Neural cell (in vitro differentiated cells): ENCODE measurements around the gene ASCC1.

Experiments used
- CTCF ChIP-seq: fragments of 450-650 bp; IDR thresholded peaks from 2 replicates; pipeline ENCODE4 v1.5.1; 2014; ENCODE audit warnings: antibody characterized with exemption, mild to moderate bottlenecking, moderate library complexity; ENCODE audit not compliant: poor library complexity, severe bottlenecking
- EP300 ChIP-seq: fragments of 450-650 bp; conservative IDR thresholded peaks from 2 replicates; pipeline ENCODE4 v1.6.1; 2014; ENCODE audit warnings: antibody characterized with exemption, mild to moderate bottlenecking, moderate library complexity; ENCODE audit not compliant: poor library complexity, severe bottlenecking
- EZH2 ChIP-seq: fragments of 200-600, 300-800 bp; shearing (Covaris generic), sonication (generic); IDR thresholded peaks from 2 replicates; pipeline ENCODE4 v1.6.1; 2014; ENCODE audit warnings: antibody characterized with exemption, low read length, borderline replicate concordance, mild to moderate bottlenecking; ENCODE audit not compliant: insufficient read depth, poor library complexity, severe bottlenecking
- SMC3 ChIP-seq: fragments of 450-650 bp; conservative IDR thresholded peaks from 2 replicates; pipeline ENCODE4 v1.6.1; 2014; ENCODE audit warnings: antibody characterized with exemption, mild to moderate bottlenecking, moderate library complexity; ENCODE audit not compliant: poor library complexity
- TAF1 ChIP-seq: IDR thresholded peaks from 2 replicates; pipeline ENCODE4 v1.6.1; 2012; ENCODE audit warnings: low read depth

DNA sequence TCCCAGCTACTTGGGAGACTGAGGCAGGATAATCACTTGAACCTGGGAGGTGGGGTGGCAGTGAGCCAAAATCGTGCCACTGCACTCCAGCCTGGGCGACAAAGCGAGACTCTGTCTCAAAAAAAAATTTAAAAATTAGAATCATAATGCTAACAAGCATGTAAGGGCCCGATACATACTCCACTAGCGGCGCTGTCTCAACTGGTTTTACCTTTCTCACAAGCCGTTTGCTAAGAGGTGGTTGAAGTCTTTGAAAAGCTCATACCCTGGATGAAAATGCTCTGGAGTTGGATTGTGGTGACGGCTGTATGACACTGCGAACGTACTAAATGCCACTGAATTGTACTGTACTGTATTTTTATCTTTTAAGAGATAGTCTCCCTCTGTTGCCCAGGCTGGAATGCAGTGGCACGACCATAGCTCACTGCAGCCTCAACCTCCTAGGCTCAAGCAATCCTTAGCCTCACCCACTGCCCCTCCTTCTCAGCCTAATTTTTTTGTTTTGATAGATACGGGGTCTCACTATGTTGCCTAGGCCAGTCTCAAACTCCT lies 157.7 kb downstream of the ASCC1 start:
- TF ChIP-seq CTCF (no peak), SMC3 (no peak), TAF1 (no peak), EP300 (no peak), EZH2 (no peak)
